IMR-90 (cell line): Measurements from ENCODE around the gene TNRC6A. TPM values are rescaled to one million over a fixed set of nuclear protein-coding genes. Genes with fewer than 3 reads are reported as not detected.

Experiments
- ATAC-seq: fragments of 200-7000 bp; cut with Tn5 transposase; 2 replicates; pipeline ENCODE4 v1.9.1; 2020; ENCODE audit warnings: low read depth, mild to moderate bottlenecking, moderate library complexity
- BruUV-seq: library from RNA; stranded (reverse); fragments of 400-500 nt; replicated peaks from 2 replicates; lab custom pipeline; 2021; lab: Mats Ljungman, UMichigan
- CTCF ChIA-PET: fragments of 300-600 bp; formaldehyde crosslinking; extraction: SDS; loops from one replicate; lab custom pipeline; 2021; ENCODE audit warnings: antibody characterized with exemption; lab: Yijun Ruan, JAX
- POLR2A ChIA-PET: fragments of 300-600 bp; sonication (Branson Sonifier 250); formaldehyde crosslinking; loops from one replicate; lab custom pipeline; 2022; ENCODE audit warnings: antibody characterized with exemption; ENCODE audit not compliant: unreplicated experiment; lab: Charles Lee
- DNase-seq: peaks from one replicate; pipeline ENCODE4 v3.0.0; 2013
- H2AFZ ChIP-seq: replicated peaks from 2 replicates; pipeline ENCODE3; 2013; ENCODE audit warnings: low read length, mild to moderate bottlenecking; ENCODE audit not compliant: poor library complexity
- H2AK5ac ChIP-seq: 2 replicates; pipeline ENCODE4 v1.6.1; 2013; ENCODE audit warnings: low read depth, low read length, inconsistent platforms
- H2AK9ac ChIP-seq: replicated peaks from 2 replicates; pipeline ENCODE3; 2013; ENCODE audit warnings: mild to moderate bottlenecking, low read depth, low read length, moderate library complexity; ENCODE audit not compliant: poor library complexity
- H2BK120ac ChIP-seq: 2 replicates; pipeline ENCODE4 v1.6.1; 2013; ENCODE audit warnings: low read depth, low read length, inconsistent platforms
- H2BK15ac ChIP-seq: 3 replicates; pipeline ENCODE4 v1.6.1; 2013; ENCODE audit warnings: low read depth, low read length, inconsistent platforms
- H2BK20ac ChIP-seq: 2 replicates; pipeline ENCODE4 v1.6.1; 2013; ENCODE audit warnings: low read depth, mild to moderate bottlenecking, inconsistent platforms, low read length, moderate library complexity
- H2BK5ac ChIP-seq: 2 replicates; pipeline ENCODE4 v1.6.1; 2013; ENCODE audit warnings: mild to moderate bottlenecking, low read depth, low read length, inconsistent platforms; ENCODE audit not compliant: poor library complexity, severe bottlenecking
- H3K14ac ChIP-seq: replicated peaks from 2 replicates; pipeline ENCODE4 v1.6.1; 2013; ENCODE audit warnings: low read depth, low read length, inconsistent platforms
- H3K18ac ChIP-seq: 2 replicates; pipeline ENCODE4 v1.6.1; 2013; ENCODE audit warnings: low read depth, low read length, control low read depth
- H3K23ac ChIP-seq: 2 replicates; pipeline ENCODE4 v1.6.1; 2013; ENCODE audit warnings: low read depth, low read length, inconsistent platforms
- H3K27ac ChIP-seq: 2 replicates; pipeline ENCODE4 v1.5.1; 2013; ENCODE audit warnings: mild to moderate bottlenecking, control low read depth, low read length; ENCODE audit not compliant: insufficient read depth
- H3K27me3 ChIP-seq: 2 replicates; pipeline ENCODE4 v1.6.1; 2013; ENCODE audit warnings: low read length; ENCODE audit not compliant: control insufficient read depth, insufficient read depth
- H3K36me3 ChIP-seq: 2 replicates; pipeline ENCODE4 v1.6.1; 2013; ENCODE audit warnings: low read length, mixed read lengths; ENCODE audit not compliant: control insufficient read depth, insufficient read depth
- H3K4ac ChIP-seq: 2 replicates; pipeline ENCODE4 v1.6.1; 2013; ENCODE audit warnings: low read depth, low read length, inconsistent platforms
- H3K4me1 ChIP-seq: 2 replicates; pipeline ENCODE4 v1.6.1; 2013; ENCODE audit warnings: low read length, mixed read lengths; ENCODE audit not compliant: control insufficient read depth, insufficient read depth
- H3K4me2 ChIP-seq: 2 replicates; pipeline ENCODE4 v1.6.1; 2013; ENCODE audit warnings: low read depth, mild to moderate bottlenecking, control low read depth, low read length, moderate library complexity
- H3K4me3 ChIP-seq: 2 replicates; pipeline ENCODE4 v1.5.1; 2013; ENCODE audit warnings: low read depth, mild to moderate bottlenecking, control low read depth, low read length, moderate library complexity; ENCODE audit not compliant: insufficient read depth
- H3K56ac ChIP-seq: 2 replicates; pipeline ENCODE4 v1.6.1; 2013; ENCODE audit warnings: low read length, inconsistent platforms; ENCODE audit not compliant: insufficient read depth; ENCODE audit errors: extremely low read depth
- H3K79me1 ChIP-seq, 2 experiments: 2 replicates each; pipeline ENCODE4 v1.6.1; 2013; ENCODE audit warnings: low read length in 2 of 2, inconsistent platforms in 1 of 2, low read depth in 1 of 2
- H3K9ac ChIP-seq: 2 replicates; pipeline ENCODE4 v1.6.1; 2013; ENCODE audit warnings: low read depth, low read length, control low read depth
- H3K9me1 ChIP-seq: 2 replicates; pipeline ENCODE4 v1.6.1; 2013; ENCODE audit warnings: low read length, inconsistent platforms; ENCODE audit not compliant: insufficient read depth
- H3K9me3 ChIP-seq: 2 replicates; pipeline ENCODE4 v1.6.1; 2013; ENCODE audit warnings: low read length; ENCODE audit not compliant: control insufficient read depth, insufficient read depth
- H4K20me1 ChIP-seq: 2 replicates; pipeline ENCODE4 v1.6.1; 2013; ENCODE audit warnings: low read length, inconsistent platforms; ENCODE audit not compliant: insufficient read depth
- H4K5ac ChIP-seq: 2 replicates; pipeline ENCODE4 v1.6.1; 2013; ENCODE audit warnings: mild to moderate bottlenecking, low read depth, low read length, control low read depth
- H4K8ac ChIP-seq, 2 experiments: 2 replicates each; pipeline ENCODE4 v1.6.1; 2013; ENCODE audit warnings: low read depth in 2 of 2, low read length in 2 of 2, control low read depth in 1 of 2, inconsistent platforms in 1 of 2
- H4K91ac ChIP-seq: 2 replicates; pipeline ENCODE4 v1.6.1; 2013; ENCODE audit warnings: low read depth, low read length, inconsistent platforms; ENCODE audit not compliant: insufficient read depth
- FOS ChIP-seq: fragments of 150-350 bp; IDR thresholded peaks from 2 replicates; pipeline ENCODE4 v1.6.1; 2016; ENCODE audit warnings: low read depth, low read length
- MXI1 ChIP-seq: IDR thresholded peaks from 2 replicates; pipeline ENCODE4 v1.6.1; 2012; ENCODE audit warnings: low read depth, mild to moderate bottlenecking, low read length, moderate library complexity, borderline replicate concordance
- RCOR1 ChIP-seq: IDR thresholded peaks from 2 replicates; pipeline ENCODE4 v1.6.1; 2012; ENCODE audit warnings: mild to moderate bottlenecking, low read length, improper control_type of control experiment; ENCODE audit not compliant: insufficient replicate concordance
- SMC3 ChIP-seq: fragments of 150-350 bp; IDR thresholded peaks from 2 replicates; pipeline ENCODE4 v1.6.1; 2016; ENCODE audit warnings: low read depth, mild to moderate bottlenecking, antibody characterized with exemption, low read length, moderate library complexity
- WGBS, 2 experiments: methylation state at CpG; one replicate each; pipeline versions ENCODE4 v1.1.5 to v1.1.7; 2013; ENCODE audit warnings: missing lambda C conversion rate in 2 of 2; ENCODE audit not compliant: insufficient read length in 1 of 2; ENCODE audit errors: extremely low coverage in 2 of 2; 5-methylcytosine and 5-hydroxymethylcytosine counted together
- dilution Hi-C: fragments of 300-500 bp; cut with HindIII; formaldehyde crosslinking; loops from one replicate; pipeline ENCODE4 v1.14.3; 2018; ENCODE audit warnings: low sequenced_read_pairs; ENCODE audit not compliant: unreplicated experiment
- in situ Hi-C: fragments of 300-500 bp; cut with MboI; formaldehyde crosslinking; loops from 3 replicates; pipeline ENCODE4 v1.14.3; 2019; ENCODE audit warnings: low sequenced_read_pairs, inconsistent platforms, mixed read lengths
- intact Hi-C: fragments of 100-400 bp; cut with micrococcal nuclease; formaldehyde crosslinking; loops from 2 replicates; pipeline ENCODE4 v1.10.0; 2022
- polyA plus RNA-seq, 3 experiments: library from polyadenylated mRNA; depleted of rRNA; stranded (reverse); fragments of >200 nt; gene quantifications; 2 replicates each; pipeline ENCODE4 v1.2.3, GENCODE V29; 2012; ENCODE audit warnings: low replicate concordance in 1 of 3
- total RNA-seq: library from RNA; depleted of rRNA; stranded (reverse); fragments of >200 nt; gene quantifications from 2 replicates; pipeline ENCODE4 v1.2.3, GENCODE V29; 2012

TNRC6A gene
- total and polyA plus RNA-seq, 2 of the 4 experiments (the other 2 are of a cell fraction): 32.4 to 42.3 TPM

DNA sequence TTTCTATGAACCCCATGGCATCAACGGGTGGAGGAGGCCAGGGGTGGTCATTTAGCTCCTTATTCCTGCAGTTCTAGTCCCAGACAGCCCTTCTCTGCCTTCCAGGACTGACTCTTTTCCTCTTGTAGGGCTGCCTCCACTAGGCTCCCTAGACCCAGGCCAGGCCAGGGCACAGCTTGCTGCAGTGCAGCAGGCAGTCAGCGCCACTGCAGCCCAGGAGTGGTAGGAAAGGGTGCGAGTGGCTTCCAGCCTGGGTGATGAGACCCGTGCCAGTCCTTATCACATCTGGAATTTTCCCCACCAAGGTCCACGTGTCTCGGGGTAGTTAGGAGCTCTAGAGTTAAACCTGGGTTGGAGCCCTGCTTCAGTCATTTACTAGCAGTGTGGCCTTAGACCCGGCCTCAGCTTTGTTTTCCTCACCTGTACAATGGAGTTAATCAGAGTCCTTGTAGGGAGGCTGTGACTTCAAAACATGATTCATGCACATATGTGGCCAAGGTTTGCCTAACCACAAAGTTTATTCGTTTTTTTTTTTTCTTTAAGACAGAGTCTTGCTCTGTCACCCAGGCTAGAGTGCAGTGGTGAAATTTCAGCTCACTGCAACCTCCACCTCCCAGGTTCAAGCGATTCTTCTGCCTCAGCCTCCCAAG, 121.0 kb downstream of the TNRC6A start:
- H4K8ac ChIP-seq: peak overlapping the region; percentile 16 to 30; a peak in 1 of 4 replicates
- intact Hi-C loops: no loop called here
- H3K9ac ChIP-seq: no peak overlapping the region
- no peaks in the 10 kb centered on the region for H4K20me1 ChIP-seq
- no peak overlapping the region for H2AK9ac ChIP-seq
- H3K23ac ChIP-seq: peak overlapping the region; percentile 12; the same call in 1 of the 2 replicates
- in situ Hi-C loops: no loop called here
- H2BK20ac ChIP-seq: no peak overlapping the region; the same call in 1 of the 2 replicates
- peak overlapping the region; percentile 70 for H2AK5ac ChIP-seq
- no peaks in the 10 kb centered on the region for H3K79me1 ChIP-seq
- peaks cover 22% of the 10 kb centered on the region for H3K9me1 ChIP-seq
- no peak overlapping the region for H3K4me2 ChIP-seq
- dilution Hi-C loops: no loop called here
- H3K18ac ChIP-seq: peak overlapping the region; percentile 42; the same call in 1 of the 2 replicates
- peak overlapping the region; percentile 49 for H3K4ac ChIP-seq
- H2BK5ac ChIP-seq: peak overlapping the region; percentile 74
- WGBS, 2 experiments: 60% methylated on average over 3 of the region's 9 CpGs; no CpG with 5 or more reads in 1 of the 2 experiments
- H2AFZ ChIP-seq: peak overlapping the region; percentile 44
- H3K14ac ChIP-seq: no peak overlapping the region
- no peak overlapping the region; the same call in 1 of the 2 replicates for H3K27ac ChIP-seq
- H3K56ac ChIP-seq: no peak overlapping the region
- H3K9me3 ChIP-seq: no peaks in the 10 kb centered on the region
- H3K36me3 ChIP-seq: no peaks in the 10 kb centered on the region
- peak overlapping the region; percentile 53; the same call in 1 of the 2 replicates for H4K91ac ChIP-seq
- no peak overlapping the region for H3K4me3 ChIP-seq
- no TSS peak for BruUV-seq
- POLR2A ChIA-PET: no interaction called here
- H3K27me3 ChIP-seq: no peaks in the 10 kb centered on the region
- peak; percentile 8; the same call in 1 of the 2 replicates for ATAC-seq
- TF ChIP-seq MXI1: no peak
- TF ChIP-seq RCOR1: peak; percentile 77
- TF ChIP-seq FOS: 0 out of 2 replicates have a peak, but pooled peaks have one; percentile 39
- TF ChIP-seq SMC3: no peak
- H2BK120ac ChIP-seq: peak overlapping the region; percentile 84
- DNase-seq: peak; percentile 84
- CTCF ChIA-PET: interaction anchor here (0.7 kb wide), 2 partner anchors 16 to 197 kb away, joined by 3 to 4 read pairs; no protein-coding TSS in a partner anchor
- no peak overlapping the region for H4K5ac ChIP-seq
- H2BK15ac ChIP-seq: 0 out of 3 replicates have a peak overlapping the region, but pooled peaks have one; percentile 36
- peaks cover 12% of the 10 kb centered on the region for H3K4me1 ChIP-seq
